HG02642 (cell line): ENCODE results near the gene CARD8.
A peak's percentile ranks its signal among the peaks of the same experiment; 100 is the strongest.

Experiments used
- ATAC-seq: cut with Tn5 transposase; IDR thresholded peaks from one replicate; pipeline ENCODE4 v1.9.1; 2021; ENCODE audit warnings: mild to moderate bottlenecking; ENCODE audit not compliant: unreplicated experiment, poor library complexity

CARD8 gene

GRCh38 chr19:48218997-48219396, 36.7 kb downstream of the CARD8 start:
- no peak for ATAC-seq

DNA sequence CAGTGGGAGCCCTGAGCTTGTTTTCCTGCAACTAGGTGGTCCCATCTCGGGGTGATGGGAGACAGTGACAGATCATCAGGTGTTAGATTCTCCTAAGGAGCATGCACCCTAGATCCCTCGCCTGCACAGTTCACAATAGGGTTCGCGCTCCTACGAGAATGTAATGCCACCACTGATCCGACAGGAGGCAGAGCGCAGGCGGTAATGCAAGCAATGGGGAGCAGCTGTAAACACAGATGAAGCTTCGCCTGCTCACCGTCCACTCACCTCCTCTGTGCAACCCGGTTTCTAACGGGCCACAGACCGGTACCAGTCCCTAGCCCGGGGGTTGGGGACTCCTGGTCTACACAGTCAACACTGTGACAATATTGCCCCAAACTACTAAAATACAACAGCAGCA, 38.8 kb downstream of the CARD8 start:
- no peak for ATAC-seq

GRCh38 chr19:48213959-48214358, 41.8 kb downstream of the CARD8 start:
- ATAC-seq = no peak

DNA sequence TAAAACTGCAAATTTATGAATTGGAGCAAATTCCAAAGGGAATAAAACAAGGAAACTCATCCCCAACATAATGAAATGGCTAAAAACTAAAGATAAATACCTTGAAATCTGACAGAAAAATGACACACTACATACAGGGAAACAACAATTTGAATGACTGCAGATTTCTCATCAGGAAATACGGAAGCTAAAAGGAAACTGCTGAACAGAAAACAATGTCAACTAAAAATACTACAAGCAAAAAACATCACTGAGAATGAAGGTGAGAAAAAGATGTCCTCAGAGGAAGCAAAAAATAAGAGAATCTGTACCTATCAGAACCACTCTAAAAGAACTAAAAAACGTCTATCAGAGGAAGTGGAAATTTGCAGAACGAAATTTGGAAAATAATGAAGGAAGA, 45.7 kb downstream of the CARD8 start:
- no peak for ATAC-seq

- ATAC-seq = no peak
Measured at GRCh38 chr19:48206397-48207093, 49.2 kb downstream of the CARD8 start.

GRCh38 chr19:48203794-48204628, 51.7 kb downstream of the CARD8 start:
- peak; percentile 95 for ATAC-seq

DNA sequence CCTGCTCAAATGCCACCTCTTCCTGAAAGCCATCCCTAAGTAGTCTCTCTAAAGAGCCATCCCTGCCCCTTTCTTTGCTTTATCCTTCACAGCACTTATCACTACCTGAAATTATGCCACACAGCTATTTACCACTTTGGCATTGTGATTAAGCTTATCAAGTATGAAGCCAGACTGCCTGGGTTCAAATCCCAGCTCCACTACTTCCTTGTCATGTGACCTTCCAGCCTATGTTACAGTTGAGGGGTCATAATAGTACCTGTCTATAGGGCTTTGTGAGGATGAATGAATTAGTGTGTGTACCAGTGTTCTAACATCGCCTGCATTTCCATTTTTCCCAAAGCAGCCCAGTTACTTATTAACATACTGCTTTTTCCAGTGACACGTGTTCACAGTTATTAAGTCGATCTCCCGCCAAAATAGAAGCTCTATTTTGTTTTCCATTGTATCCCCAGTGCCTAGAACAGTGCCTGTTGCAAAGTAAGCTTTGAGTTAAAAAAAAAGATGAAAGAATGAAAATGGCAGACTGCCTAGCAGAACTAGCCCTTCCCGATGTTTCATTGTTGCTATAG, 52.4 kb downstream of the CARD8 start:
- ATAC-seq = no peak

DNA sequence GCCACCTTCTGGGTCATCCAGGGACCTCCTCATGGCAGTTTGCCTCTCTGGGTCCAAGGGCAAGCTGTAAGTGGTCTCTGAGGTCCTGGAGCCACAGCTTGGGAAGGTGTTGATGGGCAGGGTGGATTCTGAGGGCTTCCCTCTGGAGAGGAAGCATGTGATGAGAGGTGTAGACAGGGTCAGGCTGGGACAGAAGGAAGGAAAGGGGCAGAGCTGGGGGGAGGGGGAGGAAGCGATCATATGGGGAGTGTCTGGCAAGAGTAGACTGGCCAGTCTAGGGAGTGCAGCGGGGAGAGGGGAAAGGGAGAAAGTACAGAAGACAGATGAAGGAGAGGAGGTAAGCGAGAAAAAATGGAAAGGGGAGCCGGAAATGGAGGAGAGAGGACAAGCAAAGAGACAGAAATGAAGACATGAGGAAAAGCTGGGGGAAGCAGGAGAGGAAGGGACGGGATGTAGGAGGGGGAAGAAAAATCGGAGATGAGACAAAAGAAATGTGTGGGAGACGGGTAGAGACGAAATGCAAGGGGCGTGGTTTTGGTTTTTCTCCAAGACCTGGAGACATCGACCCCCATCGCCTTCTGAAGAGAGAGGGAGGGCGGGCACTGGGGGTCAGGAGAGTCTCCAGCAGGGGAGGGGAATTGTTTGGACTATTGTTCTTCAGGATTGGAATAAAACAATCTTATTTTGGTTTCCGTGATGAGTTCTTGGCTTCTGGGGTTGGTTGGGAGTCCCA, 58.6 kb downstream of the CARD8 start:
- no peak for ATAC-seq

DNA sequence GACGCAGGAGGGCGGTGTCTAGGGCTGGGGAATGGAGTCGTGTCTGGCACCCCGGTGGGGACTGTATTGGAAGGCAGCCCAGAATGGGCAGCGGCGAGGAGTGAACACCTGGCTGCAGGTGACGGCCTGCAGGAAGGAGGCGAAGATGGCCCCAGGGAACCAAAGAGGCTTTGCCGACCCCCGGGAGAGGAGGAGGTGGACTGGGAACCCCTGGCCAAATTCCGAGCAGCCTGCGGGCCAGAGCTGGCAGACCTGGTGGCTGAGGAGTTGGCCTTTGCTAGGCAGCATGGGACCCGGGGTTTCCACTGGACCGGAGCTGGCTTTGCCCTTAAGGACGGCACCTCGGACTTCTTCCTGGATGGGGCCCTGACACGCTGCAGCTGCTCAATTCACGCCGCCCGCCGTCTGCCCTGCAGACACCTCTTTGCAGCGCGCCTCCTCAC, 59.4 kb downstream of the CARD8 start:
- ATAC-seq = no peak

DNA sequence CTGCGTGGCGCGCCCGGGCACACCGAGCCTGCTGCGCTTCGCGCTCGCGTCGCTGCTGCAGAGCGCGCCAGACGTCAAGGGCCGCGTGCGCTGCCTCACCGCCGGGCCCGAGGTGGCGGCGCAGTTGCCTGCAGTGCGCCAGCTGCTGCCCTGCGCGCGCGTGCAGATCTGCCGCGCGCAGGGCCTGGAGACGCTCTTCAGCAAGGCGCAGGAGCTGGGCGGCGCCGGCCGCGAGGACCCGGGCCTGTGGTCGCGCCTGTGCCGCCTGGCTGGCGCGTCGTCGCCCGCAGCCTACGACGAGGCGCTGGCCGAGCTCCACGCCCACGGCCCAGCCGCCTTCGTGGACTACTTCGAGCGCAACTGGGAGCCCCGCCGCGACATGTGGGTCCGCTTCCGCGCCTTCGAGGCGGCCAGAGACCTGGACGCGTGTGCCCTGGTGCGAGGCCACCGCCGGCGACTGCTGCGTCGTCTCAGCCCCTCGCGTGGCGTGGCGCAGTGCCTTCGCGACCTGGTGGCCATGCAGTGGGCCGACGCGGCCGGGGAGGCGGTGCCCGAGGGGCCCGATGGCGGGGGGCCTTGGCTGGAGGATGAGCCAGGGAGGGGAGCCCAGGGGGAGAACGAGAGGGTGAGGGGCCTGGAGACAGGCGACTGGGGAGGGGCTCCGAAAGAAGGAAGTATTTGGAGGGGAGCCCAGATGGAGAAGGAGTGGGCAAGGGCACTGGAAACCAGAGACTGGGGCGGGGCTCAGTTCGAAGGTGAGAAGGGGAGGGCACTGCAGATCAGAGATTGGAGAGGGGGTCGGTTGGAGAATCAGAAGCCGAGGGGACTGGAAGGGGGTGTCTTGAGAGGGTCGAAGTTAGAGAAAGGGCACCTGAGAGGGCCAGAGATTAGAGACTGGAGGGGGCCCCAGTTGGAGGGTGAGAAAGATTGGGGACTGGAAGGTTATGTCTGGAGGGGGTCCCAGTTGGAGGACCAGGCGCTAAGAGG, 60.6 kb downstream of the CARD8 start:
- no peak for ATAC-seq

- no peak for ATAC-seq
Measured at GRCh38 chr19:48194041-48194843, 61.5 kb downstream of the CARD8 start.

- no peak for ATAC-seq
Measured at GRCh38 chr19:48192750-48193149, 63.0 kb downstream of the CARD8 start.

GRCh38 chr19:48190885-48191284, 64.8 kb downstream of the CARD8 start:
- ATAC-seq = no peak

DNA sequence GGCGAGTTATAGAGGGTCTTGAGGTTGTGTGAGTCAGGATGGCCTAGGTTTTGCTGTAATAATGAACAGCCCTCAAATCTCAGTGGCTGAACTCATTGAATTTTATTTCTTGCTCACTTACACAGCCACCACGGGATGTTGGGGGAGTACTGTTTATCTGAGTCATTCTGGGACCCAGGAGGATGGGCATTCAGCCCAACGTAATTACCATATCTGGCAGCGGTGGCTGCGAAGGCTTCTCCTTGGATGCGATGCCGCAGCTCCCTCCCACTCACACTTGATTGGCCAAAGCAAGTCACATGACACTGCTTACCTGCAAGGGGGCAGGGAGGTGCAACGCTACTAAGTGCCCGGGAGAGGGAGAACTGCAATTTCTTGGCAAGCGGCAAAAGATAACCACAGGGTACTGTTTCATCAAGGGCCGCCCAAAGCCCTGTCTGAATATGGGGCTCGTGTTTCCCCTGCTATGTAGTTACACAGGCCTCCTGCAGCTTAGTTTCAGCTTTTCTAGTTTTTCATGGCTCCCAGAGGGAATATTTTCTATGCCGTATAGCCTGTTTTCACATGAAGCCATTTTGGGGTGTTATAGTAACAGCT, 65.3 kb downstream of the CARD8 start:
- no peak for ATAC-seq

GRCh38 chr19:48186541-48186991, 69.1 kb downstream of the CARD8 start:
- ATAC-seq = peak; percentile 68

DNA sequence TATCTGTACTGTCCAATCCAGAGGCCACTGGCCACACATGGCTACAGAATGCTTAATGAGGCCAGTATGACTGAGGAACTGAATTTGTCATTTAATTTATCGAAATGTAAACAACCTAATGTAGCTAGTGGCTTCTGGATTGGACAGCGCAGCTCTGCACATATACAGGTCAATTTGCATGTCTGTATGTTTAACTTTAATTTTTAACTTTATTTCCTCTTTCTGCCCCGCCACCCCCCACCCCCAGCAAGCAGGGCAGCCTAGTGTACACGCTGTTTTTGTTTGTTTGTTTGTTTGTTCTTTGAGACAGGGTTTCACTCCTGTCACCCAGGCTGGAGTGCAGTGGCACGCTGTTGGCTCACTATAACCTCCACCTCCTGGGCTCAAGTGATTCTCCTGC, 69.7 kb downstream of the CARD8 start:
- ATAC-seq = peak; percentile 39

DNA sequence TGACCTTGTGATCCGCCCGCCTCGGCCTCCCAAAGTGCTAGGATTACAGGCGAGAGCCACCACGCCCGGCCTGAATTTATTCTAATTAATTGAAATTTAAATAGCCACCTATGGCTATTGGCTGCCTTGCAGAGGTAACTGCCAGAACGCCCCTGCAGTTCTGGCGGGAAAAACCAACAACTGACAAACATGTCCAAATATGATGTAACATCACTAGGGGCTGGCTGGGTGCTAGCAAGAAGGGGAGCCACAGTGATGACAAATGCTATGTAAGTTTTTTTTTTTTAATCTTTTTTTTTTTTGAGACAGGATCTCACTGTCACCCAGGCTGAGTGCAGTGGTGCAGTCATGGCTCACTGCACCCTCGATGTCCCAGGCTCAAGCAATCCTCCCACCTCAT, 72.4 kb downstream of the CARD8 start:
- ATAC-seq = no peak

GRCh38 chr19:48182434-48182833, 73.3 kb downstream of the CARD8 start:
- ATAC-seq = no peak
